H9 (cell line): ENCODE results near the gene KCND1. TPM values are rescaled to one million over a fixed set of nuclear protein-coding genes. Genes with fewer than 3 reads are reported as not detected.
A peak's percentile ranks its signal among the peaks of the same experiment; 100 is the strongest.

ENCODE experiments used
- DNase-seq: peaks from one replicate; pipeline ENCODE4 v3.0.0-alpha.2; 2017
- H2AFZ ChIP-seq: one replicate; pipeline ENCODE4 v1.6.1; 2013; ENCODE audit warnings: mild to moderate bottlenecking, low read length, control low read depth, moderate library complexity
- H2AK5ac ChIP-seq: 2 replicates; pipeline ENCODE4 v1.6.1; 2013; ENCODE audit warnings: low read length, control low read depth, mixed read lengths; ENCODE audit not compliant: insufficient read length
- H2BK120ac ChIP-seq: one replicate; pipeline ENCODE4 v1.6.1; 2013; ENCODE audit warnings: low read depth, mild to moderate bottlenecking, low read length, control low read depth, inconsistent platforms; ENCODE audit not compliant: poor library complexity, severe bottlenecking
- H2BK12ac ChIP-seq: 2 replicates; pipeline ENCODE4 v1.6.1; 2013; ENCODE audit warnings: low read length, control low read depth, mixed read lengths, low read depth; ENCODE audit not compliant: insufficient read length
- H2BK15ac ChIP-seq: 2 replicates; pipeline ENCODE4 v1.6.1; 2013; ENCODE audit warnings: low read depth, low read length, control low read depth
- H2BK20ac ChIP-seq: one replicate; pipeline ENCODE4 v1.6.1; 2013; ENCODE audit warnings: low read depth, mild to moderate bottlenecking, low read length, control low read depth, inconsistent platforms; ENCODE audit not compliant: poor library complexity, severe bottlenecking
- H2BK5ac ChIP-seq: 2 replicates; pipeline ENCODE4 v1.6.1; 2013; ENCODE audit warnings: low read length, control low read depth, mixed read lengths; ENCODE audit not compliant: insufficient read length
- H3K14ac ChIP-seq: 2 replicates; pipeline ENCODE4 v1.6.1; 2013; ENCODE audit warnings: low read length, control low read depth; ENCODE audit not compliant: insufficient read depth
- H3K18ac ChIP-seq: 2 replicates; pipeline ENCODE4 v1.6.1; 2013; ENCODE audit warnings: low read depth, mild to moderate bottlenecking, mixed read lengths, low read length, control low read depth; ENCODE audit not compliant: insufficient read length
- H3K23ac ChIP-seq: 2 replicates; pipeline ENCODE4 v1.6.1; 2013; ENCODE audit warnings: low read length, control low read depth, mixed read lengths, low read depth; ENCODE audit not compliant: insufficient read length
- H3K23me2 ChIP-seq: 2 replicates; pipeline ENCODE4 v1.6.1; 2013; ENCODE audit warnings: low read depth, mild to moderate bottlenecking, mixed read lengths, low read length, control low read depth; ENCODE audit not compliant: insufficient read length, poor library complexity, severe bottlenecking
- H3K27ac ChIP-seq: 2 replicates; pipeline ENCODE4 v1.5.1; 2013; ENCODE audit warnings: low read length, control low read depth, mixed read lengths, low read depth; ENCODE audit not compliant: insufficient read length
- H3K27me3 ChIP-seq: 2 replicates; pipeline ENCODE4 v1.6.1; 2013; ENCODE audit warnings: low read length, control low read depth, inconsistent platforms; ENCODE audit not compliant: insufficient read depth
- H3K4ac ChIP-seq: 2 replicates; pipeline ENCODE4 v1.6.1; 2013; ENCODE audit warnings: low read depth, mild to moderate bottlenecking, control low read depth, inconsistent platforms, low read length, moderate library complexity
- H3K4me1 ChIP-seq: 2 replicates; pipeline ENCODE4 v1.6.1; 2013; ENCODE audit warnings: low read length, control low read depth, inconsistent platforms; ENCODE audit not compliant: insufficient read depth
- H3K4me2 ChIP-seq: 2 replicates; pipeline ENCODE4 v1.6.1; 2013; ENCODE audit warnings: low read length, control low read depth, mixed read lengths; ENCODE audit not compliant: insufficient read length, insufficient read depth
- H3K56ac ChIP-seq: 2 replicates; pipeline ENCODE4 v1.6.1; 2013; ENCODE audit warnings: low read depth, mild to moderate bottlenecking, mixed read lengths, low read length, control low read depth; ENCODE audit not compliant: insufficient read length
- H3K79me1 ChIP-seq: 2 replicates; pipeline ENCODE4 v1.6.1; 2013; ENCODE audit warnings: low read depth, mild to moderate bottlenecking, moderate library complexity, low read length, control low read depth, inconsistent platforms; ENCODE audit not compliant: insufficient read depth, poor library complexity, severe bottlenecking
- H3K79me2 ChIP-seq: 2 replicates; pipeline ENCODE4 v1.6.1; 2013; ENCODE audit warnings: low read length, control low read depth, inconsistent platforms; ENCODE audit not compliant: insufficient read depth
- H3K9ac ChIP-seq: 2 replicates; pipeline ENCODE4 v1.6.1; 2013; ENCODE audit warnings: low read length, control low read depth, mixed read lengths; ENCODE audit not compliant: insufficient read length; ENCODE audit errors: extremely low read depth
- H3K9me3 ChIP-seq: one replicate; pipeline ENCODE4 v1.6.1; 2013; ENCODE audit warnings: low read depth, low read length, inconsistent platforms; ENCODE audit not compliant: control insufficient read depth
- H3T11ph ChIP-seq: one replicate; pipeline ENCODE4 v1.6.1; 2013; ENCODE audit warnings: mild to moderate bottlenecking, low read length, control low read depth, inconsistent platforms
- H4K20me1 ChIP-seq: one replicate; pipeline ENCODE4 v1.6.1; 2013; ENCODE audit not compliant: control insufficient read depth, insufficient read length, insufficient read depth
- H4K5ac ChIP-seq: 2 replicates; pipeline ENCODE4 v1.6.1; 2013; ENCODE audit warnings: low read depth, mild to moderate bottlenecking, mixed read lengths, low read length, control low read depth; ENCODE audit not compliant: insufficient read length
- H4K8ac ChIP-seq: replicated peaks from 2 replicates; pipeline ENCODE4 v1.6.1; 2013; ENCODE audit warnings: low read length, control low read depth, mixed read lengths, low read depth; ENCODE audit not compliant: insufficient read length
- H4K91ac ChIP-seq: 2 replicates; pipeline ENCODE4 v1.6.1; 2013; ENCODE audit warnings: low read depth, mild to moderate bottlenecking, moderate library complexity, mixed read lengths, low read length, control low read depth; ENCODE audit not compliant: insufficient read length
- H3K27ac Mint-ChIP-seq, 3 experiments: 2 replicates in 2 of 3; 3 replicates in 1 of 3; pipeline ENCODE4 v1.8.0; 2020 to 2021; ENCODE audit warnings: mixed read lengths in 3 of 3, mild to moderate bottlenecking in 1 of 3, moderate library complexity in 1 of 3
- H3K27me3 Mint-ChIP-seq: 2 replicates; pipeline ENCODE4 v1.8.0; 2021; ENCODE audit warnings: low read depth, mild to moderate bottlenecking, moderate library complexity, mixed read lengths
- H3K36me3 Mint-ChIP-seq, 3 experiments: 2 replicates in 2 of 3; 3 replicates in 1 of 3; pipeline ENCODE4 v1.8.0; 2020 to 2021; ENCODE audit warnings: low read depth in 3 of 3, mixed read lengths in 3 of 3; ENCODE audit not compliant: insufficient read depth in 1 of 3
- H3K4me1 Mint-ChIP-seq, 2 experiments: 2 replicates each; pipeline ENCODE4 v1.8.0; 2020; ENCODE audit warnings: mixed read lengths in 2 of 2
- H3K4me3 Mint-ChIP-seq, 2 experiments: 2 replicates in 1 of 2; 3 replicates in 1 of 2; pipeline ENCODE4 v1.8.0; 2020 to 2021; ENCODE audit warnings: mild to moderate bottlenecking in 2 of 2, mixed read lengths in 2 of 2, moderate library complexity in 1 of 2
- H3K9me3 Mint-ChIP-seq, 2 experiments: 2 replicates in 1 of 2; 3 replicates in 1 of 2; pipeline ENCODE4 v1.8.0; 2020; ENCODE audit warnings: mild to moderate bottlenecking in 2 of 2, mixed read lengths in 2 of 2, moderate library complexity in 1 of 2
- CTCF ChIP-seq: fragments of 200-600 bp; sonication (generic); conservative IDR thresholded peaks from 3 replicates; pipeline ENCODE4 v1.8.0; 2021; ENCODE audit warnings: antibody characterized with exemption, mild to moderate bottlenecking
- WGBS: extraction: QIAGEN DNeasy Blood & Tissue Kit; methylation state at CpG from one replicate; pipeline ENCODE4 v1.1.7; 2013; ENCODE audit warnings: missing lambda C conversion rate, low lambda C conversion rate, mixed read lengths; ENCODE audit not compliant: insufficient read length; ENCODE audit errors: extremely low coverage; 5-methylcytosine and 5-hydroxymethylcytosine counted together
- total RNA-seq: library from RNA; stranded (reverse); gene quantifications from 2 replicates; pipeline ENCODE4 v1.2.1, GENCODE V29; 2021

The KCND1 gene
- total RNA-seq, 1 experiment from 2014 or later, result 5.7 TPM

GRCh38 chrX:48924270-48924669 is 47.4 kb downstream of the KCND1 start:
- peaks cover 42 to 55% of the 10 kb centered on the region in 2 experiments for H3K4me1 Mint-ChIP-seq

More at GRCh38 chrX:48924270-48924669, 47.4 kb downstream of the KCND1 start:
- TF ChIP-seq CTCF, result no peak
- H3K27ac ChIP-seq, result no peak overlapping the region
- peaks cover 4% of the 10 kb centered on the region for H3K23me2 ChIP-seq
- H3K79me1 ChIP-seq, result peaks cover 3% of the 10 kb centered on the region
- H2AFZ ChIP-seq, result no peak overlapping the region
- no peak overlapping the region for H4K91ac ChIP-seq
- WGBS, result no CpG with 5 or more reads among the region's 5 CpGs
- H4K20me1 ChIP-seq, result no peaks in the 10 kb centered on the region
- peak overlapping the region; percentile 76 to 82 (median 77) for H3K27ac Mint-ChIP-seq
- H2BK20ac ChIP-seq, result no peak overlapping the region
- H2AK5ac ChIP-seq, result no peak overlapping the region
- no peaks in the 10 kb centered on the region for H3K9me3 ChIP-seq
- peaks cover 27 to 50% (median 37%) of the 10 kb centered on the region in 3 experiments for H3K36me3 Mint-ChIP-seq
- no peak overlapping the region for H3T11ph ChIP-seq
- H3K18ac ChIP-seq, result no peak overlapping the region
- H3K9me3 Mint-ChIP-seq, result peaks cover 69 to 85% of the 10 kb centered on the region in 2 experiments
- no peak overlapping the region for H2BK12ac ChIP-seq
- peak overlapping the region; percentile 87 for H2BK5ac ChIP-seq
- no peak overlapping the region for H3K4me3 Mint-ChIP-seq
- H3K27me3 Mint-ChIP-seq, result no peaks in the 10 kb centered on the region
- no peak overlapping the region for H3K9ac ChIP-seq
- H3K4me2 ChIP-seq, result no peak overlapping the region
- H4K8ac ChIP-seq, result no peak overlapping the region
- H3K4me1 ChIP-seq, result peaks cover 23% of the 10 kb centered on the region; the same call in 1 of the 2 replicates
- H3K4ac ChIP-seq, result no peak overlapping the region
- no peaks in the 10 kb centered on the region for H3K27me3 ChIP-seq
- no peak overlapping the region for H2BK120ac ChIP-seq
- H3K79me2 ChIP-seq, result peaks cover 10% of the 10 kb centered on the region; the same call in 1 of the 2 replicates
- no peak overlapping the region for H4K5ac ChIP-seq
- H3K23ac ChIP-seq, result no peak overlapping the region
- H3K14ac ChIP-seq, result no peak overlapping the region
- H2BK15ac ChIP-seq, result peak overlapping the region; percentile 84; the same call in 1 of the 2 replicates
- H3K56ac ChIP-seq, result no peak overlapping the region
- DNase-seq, result no peak
